8988T (cell line): Measurements from ENCODE around the gene MSH3.

Experiments used
- DNase-seq: peaks from one replicate; pipeline ENCODE4 v3.0.0; 2011

The MSH3 gene

GRCh38 chr5:80654391-80655230, at the start of gene MSH3, which contains the start of gene DHFR:
Gene MSH3 (plus strand): TSS chr5:80654652. CDS start chr5:80654728, 76 bp downstream.
Gene DHFR (minus strand): TSS chr5:80654983. CDS start chr5:80654489, 494 bp downstream.
- peak; percentile 68 for DNase-seq

DNA sequence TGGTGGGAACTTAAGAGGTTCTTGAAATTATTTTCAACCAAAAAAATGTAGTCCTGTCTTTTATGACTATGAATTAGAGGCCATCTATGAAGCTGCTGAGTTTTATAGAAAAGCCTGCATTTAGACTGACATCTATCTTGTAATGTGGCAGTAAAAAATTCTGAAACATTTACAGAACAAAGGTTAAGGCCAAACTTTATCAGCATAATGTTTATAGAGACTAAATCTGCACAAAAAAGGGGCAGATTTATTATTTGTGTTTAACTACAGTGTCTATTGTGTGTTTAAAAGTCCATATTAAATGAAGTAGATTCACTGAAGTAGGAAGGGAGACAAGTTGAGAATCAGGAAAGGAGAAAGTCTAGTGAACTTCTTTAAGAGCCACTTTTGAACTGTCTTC, 47.1 kb upstream of the MSH3 start:
- no peak for DNase-seq

DNA sequence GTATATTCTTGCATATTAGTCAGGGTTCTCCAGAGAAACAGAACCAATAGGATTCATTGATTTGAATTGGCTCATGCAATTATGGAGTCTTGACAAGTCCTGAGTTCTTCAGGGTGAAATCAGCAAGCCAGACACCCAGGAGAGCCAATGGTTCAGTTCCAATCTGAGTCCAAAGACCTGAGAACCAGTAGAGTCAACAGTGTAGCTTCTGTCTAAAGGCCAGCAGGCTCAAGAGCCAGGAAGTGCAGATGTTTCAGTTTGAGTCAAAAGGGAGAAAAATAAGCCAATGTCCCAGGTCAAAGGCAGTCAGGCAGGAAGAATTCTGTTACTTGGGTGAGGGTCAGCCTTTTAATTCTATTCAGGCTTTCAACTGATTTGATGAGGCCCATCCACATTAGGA, 46.6 kb upstream of the MSH3 start:
- DNase-seq: no peak

DNA sequence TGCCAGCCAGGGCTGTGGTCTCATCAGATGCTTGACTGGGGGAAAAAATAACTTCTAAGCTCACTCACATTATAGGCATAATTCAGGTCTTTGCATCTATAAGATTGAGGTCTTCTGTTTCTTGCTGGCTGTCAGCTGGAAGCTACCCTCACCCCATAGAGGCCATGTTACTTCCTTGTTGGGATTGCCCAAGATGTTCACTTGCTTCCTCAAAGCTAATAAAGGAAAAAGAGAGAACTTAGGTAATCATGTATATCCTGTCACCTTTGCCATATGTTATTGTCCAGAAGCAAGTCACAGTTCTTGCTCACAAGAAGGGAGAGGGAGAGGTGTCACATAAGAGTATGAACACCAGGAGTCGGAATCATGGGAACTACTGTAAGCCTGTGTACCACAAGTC, 45.7 kb upstream of the MSH3 start:
- no peak for DNase-seq

DNA sequence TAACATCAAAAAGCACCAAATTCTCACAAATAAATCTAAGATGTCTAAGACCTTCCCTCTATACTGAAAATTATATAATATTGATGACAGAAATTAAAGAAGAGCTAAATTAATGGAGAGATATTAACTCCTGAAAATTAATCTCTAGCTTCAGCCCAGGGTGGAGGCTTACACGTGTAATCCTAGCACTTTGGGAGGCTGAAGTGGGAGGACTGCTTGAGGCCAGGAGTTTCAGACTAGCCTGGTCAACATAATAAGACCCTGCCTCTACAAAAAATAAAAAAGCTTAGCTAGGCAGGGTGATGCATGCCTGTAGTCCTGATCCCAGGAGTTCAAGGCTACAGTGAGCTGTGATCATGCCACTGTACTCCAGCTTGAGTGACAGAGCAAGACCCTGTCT, 44.8 kb upstream of the MSH3 start:
- no peak for DNase-seq

DNA sequence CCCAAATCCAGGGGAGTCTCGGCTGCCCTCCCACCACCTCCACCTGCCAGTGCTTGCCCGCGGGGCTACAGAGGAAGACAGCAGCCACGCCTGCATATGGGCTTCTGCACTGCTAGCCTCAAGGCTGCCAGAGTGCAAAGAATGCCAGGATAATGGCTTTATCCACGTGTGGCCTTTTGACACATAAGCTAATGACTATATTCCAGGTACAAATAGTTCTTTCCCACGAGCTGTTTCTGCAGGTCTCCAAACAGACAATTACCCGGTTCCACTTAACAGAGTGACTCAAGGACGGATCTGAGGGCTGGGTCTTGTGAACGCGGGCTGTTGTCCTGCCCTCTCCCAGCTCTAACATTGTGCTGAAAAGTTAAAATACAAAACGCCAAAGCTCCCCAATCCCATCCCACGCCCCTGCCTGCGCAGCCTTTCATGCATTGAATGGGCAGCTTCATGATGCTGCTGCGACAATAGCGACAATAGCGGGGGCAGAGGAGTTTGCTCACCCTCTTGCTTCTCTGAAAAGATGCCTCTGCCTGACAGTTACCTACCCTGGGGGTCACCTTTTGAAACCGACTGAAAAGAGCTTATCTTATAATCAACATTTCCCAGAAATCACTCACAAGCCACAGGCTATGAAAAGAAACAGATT, 39.1 kb upstream of the MSH3 start:
- no peak for DNase-seq

DNA sequence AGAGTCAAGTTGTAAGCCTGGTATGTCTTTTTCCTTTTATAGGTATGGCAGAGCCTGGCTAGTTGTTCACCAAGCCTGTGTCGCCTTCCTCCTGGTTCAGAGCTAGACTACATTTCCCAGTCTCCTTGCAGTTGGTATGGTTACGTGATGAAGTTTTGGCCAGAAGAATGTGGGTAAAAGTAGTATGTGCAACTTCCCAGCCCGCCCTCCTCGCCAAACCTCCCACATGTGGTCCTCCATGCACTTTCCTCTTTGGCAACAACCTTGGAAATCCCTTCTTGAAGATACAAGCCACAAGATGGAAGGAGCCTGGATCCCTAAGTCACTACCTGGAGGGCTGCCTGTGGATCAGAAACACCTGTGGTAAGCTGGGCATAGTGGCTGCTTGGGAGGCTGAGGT, 36.0 kb upstream of the MSH3 start:
- DNase-seq: no peak

GRCh38 chr5:80619086-80619485, 35.4 kb upstream of the MSH3 start:
- DNase-seq: no peak

DNA sequence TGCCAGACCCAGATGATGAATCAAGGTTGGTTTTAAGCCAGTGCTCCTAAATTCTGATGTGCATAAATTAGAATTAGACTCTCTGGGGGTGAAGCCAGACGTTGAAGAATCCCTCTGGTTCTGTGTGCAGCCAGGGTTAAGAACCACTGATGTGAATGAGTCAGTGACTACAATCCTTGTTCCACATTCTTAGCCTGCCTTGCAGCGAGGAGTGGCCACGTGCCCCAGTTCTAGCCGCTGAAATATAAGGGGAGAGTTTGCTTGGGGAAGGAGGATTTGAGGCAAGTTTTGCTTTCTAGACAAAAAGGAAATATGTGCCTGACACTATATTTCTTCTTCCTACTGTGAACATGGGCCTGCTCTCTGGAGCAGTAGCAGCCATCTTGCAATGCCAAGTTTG, 34.2 kb upstream of the MSH3 start:
- no peak for DNase-seq

DNA sequence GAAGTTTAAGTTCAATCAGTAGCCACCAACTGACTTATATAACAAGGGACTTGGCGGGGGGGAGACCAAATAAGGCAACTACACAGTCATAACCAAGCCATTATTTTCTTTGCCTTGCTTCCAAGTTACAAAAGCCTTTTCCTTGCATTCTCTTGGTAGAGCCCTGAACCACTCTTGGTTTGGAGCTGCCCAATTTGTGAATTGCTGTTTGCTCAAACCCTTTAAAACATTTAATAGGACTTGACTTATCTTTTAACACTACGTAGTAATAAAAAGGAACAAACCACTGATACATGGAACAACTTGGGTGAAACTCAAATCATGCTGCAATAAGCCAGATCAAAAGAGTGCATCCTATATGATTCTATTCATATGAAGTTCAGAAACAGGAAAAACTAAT, 31.7 kb upstream of the MSH3 start:
- DNase-seq: no peak

- DNase-seq: no peak
These were observed 30.5 kb upstream of the MSH3 start for GRCh38 chr5:80623999-80624398.

GRCh38 chr5:80625230-80625629, 29.2 kb upstream of the MSH3 start:
- no peak for DNase-seq

DNA sequence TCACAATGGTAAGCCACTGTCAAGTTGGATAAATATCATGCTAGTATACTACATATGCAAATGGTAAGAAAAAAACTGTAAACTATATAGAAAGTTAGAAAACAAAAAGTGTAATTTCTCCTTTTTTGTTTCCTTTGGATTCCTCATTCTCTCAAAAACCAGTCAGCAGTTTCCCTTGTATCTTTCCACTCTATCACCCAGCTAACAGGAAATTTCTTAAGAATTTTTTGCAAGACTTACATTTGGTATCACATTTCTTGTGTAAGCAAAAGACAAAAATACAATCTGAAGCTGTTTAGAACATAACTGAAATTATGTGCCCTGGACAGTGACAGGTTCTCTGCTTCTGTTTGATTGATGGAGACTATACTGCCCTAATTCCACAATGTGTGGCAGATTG, 25.2 kb upstream of the MSH3 start:
- no peak for DNase-seq

- DNase-seq: no peak
These were observed 22.9 kb upstream of the MSH3 start for GRCh38 chr5:80631278-80632259.

DNA sequence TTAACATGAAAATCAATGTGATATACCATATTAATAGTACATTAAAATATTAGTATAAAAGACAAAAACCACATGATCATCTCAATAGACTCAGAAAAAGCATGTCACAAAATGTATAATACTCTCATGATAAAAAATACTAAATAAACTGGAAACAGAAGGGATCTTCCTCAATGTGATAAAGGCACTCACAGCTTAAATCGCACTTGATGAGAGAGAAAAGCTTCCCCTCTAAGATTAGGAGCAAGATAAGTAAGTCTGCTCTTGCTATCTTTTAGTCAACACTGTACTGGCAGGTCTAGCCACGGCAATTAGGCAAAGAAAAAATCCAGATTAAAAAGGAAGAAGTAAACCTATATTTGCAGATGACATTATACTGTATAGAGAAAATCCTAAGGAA, 21.8 kb upstream of the MSH3 start:
- no peak for DNase-seq

DNA sequence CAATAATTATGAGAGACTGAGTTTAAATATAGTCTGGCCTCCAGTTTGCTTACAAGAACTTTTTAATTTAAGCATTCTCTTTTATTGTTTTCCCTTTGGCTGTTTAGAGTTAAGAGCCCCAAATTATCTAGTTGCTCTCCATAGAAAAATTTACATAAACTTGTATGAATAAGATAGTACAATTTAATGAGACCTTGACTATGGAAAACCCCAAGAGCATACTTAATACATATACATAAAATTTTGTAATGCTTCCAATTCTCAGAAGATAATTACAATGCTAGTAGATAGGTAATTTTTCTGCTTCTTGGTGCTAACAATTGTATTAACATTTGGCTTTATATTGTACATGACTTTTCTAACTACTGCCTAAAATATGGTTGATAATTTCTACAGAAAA, 20.3 kb upstream of the MSH3 start:
- no peak for DNase-seq

GRCh38 chr5:80641353-80641752, 13.1 kb upstream of the MSH3 start:
- no peak for DNase-seq

- DNase-seq: no peak
These were observed 9.6 kb upstream of the MSH3 start for GRCh38 chr5:80644900-80645299.

GRCh38 chr5:80646926-80647325, 7.5 kb upstream of the MSH3 start:
- DNase-seq: no peak

DNA sequence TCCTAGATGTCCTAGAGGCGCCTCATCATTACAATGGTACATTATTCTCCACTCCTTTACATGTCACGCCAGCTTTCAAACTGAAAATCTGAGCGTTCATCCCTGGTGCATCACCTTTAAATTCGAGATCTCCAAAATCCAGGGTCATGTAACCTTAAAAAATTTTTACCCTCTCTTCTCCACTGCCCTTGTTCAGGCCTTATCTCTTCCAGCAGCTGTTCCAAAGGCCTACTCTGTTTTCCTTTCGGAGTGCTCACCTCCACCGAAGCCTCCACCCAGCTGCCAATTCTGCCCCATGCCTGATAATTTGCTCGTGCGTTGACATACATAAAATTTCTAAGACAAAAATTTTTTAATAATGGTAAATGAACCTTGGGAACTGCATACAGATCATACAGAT, 950 bp upstream of the MSH3 start:
- DNase-seq: no peak

GRCh38 chr5:80654054-80654390, 430 bp upstream of the MSH3 start:
- DNase-seq: peak; percentile 11

GRCh38 chr5:80655231-80655774, 851 bp downstream of the MSH3 start:
- no peak for DNase-seq

DNA sequence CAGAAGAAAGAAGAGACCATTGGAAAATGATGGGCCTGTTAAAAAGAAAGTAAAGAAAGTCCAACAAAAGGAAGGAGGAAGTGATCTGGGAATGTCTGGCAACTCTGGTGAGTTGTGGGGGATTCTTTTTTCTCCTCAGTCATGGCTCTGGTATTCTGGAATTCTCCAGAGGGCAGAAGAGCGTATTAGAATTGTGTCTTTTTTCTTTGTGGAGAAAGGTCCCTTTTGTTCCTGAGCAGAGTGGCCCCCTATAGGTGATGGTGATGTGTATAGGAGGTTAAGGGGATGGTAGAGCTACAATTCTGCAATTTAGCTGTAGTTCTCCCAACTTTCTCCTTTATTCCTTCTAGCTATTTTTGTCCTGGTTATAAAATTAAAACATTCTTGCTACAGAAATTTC, 2.0 kb downstream of the MSH3 start:
- DNase-seq: no peak
